GM21529 (cell line): Measurements from ENCODE around the gene POMT1.
"Not testable (repeated sequence)": the region's sequence is repeated elsewhere in the genome, so short reads cannot be mapped to it uniquely, and the experiment has no call there.

Experiments
- ATAC-seq: cut with Tn5 transposase; IDR thresholded peaks from one replicate; pipeline ENCODE4 v1.9.1; 2021; ENCODE audit not compliant: unreplicated experiment

POMT1 gene

GRCh38 chr9:131550465-131550864, 47.7 kb downstream of the POMT1 start:
- ATAC-seq: not testable (repeated sequence)

GRCh38 chr9:131552030-131552429, 49.3 kb downstream of the POMT1 start:
- ATAC-seq: no peak

- ATAC-seq: no peak
Measured at GRCh38 chr9:131554087-131554842, 51.5 kb downstream of the POMT1 start.

GRCh38 chr9:131554843-131555351, 52.2 kb downstream of the POMT1 start:
- no peak for ATAC-seq

GRCh38 chr9:131555841-131556673, 53.3 kb downstream of the POMT1 start:
- no peak for ATAC-seq

- no peak for ATAC-seq
Measured at GRCh38 chr9:131557855-131558548, 55.3 kb downstream of the POMT1 start.

- no peak for ATAC-seq
Measured at GRCh38 chr9:131559421-131560000, 56.8 kb downstream of the POMT1 start.

GRCh38 chr9:131562032-131562959, 59.6 kb downstream of the POMT1 start:
- no peak for ATAC-seq

- ATAC-seq: no peak
Measured at GRCh38 chr9:131565369-131565768, 62.7 kb downstream of the POMT1 start.

GRCh38 chr9:131566158-131566557, 63.4 kb downstream of the POMT1 start:
- no peak for ATAC-seq

GRCh38 chr9:131567910-131568309, 65.2 kb downstream of the POMT1 start:
- no peak for ATAC-seq
